GM23338 (cell line): ENCODE measurements around the gene LGALS1. TPM values are rescaled to one million over a fixed set of nuclear protein-coding genes. Genes with fewer than 3 reads are reported as not detected.

Experiments
- ATAC-seq: fragments of 200-7000 bp; cut with Tn5 transposase; 3 replicates; pipeline ENCODE4 v1.9.1; 2020
- DNase-seq: peaks from one replicate; pipeline ENCODE4 v3.0.0-alpha.2; 2015; ENCODE audit warnings: low spot score
- H2AFZ ChIP-seq: fragments of 200-600 bp; sonication (generic); 2 replicates; pipeline ENCODE4 v1.8.0; 2016; ENCODE audit warnings: antibody characterized with exemption, mild to moderate bottlenecking, moderate library complexity
- H3F3A ChIP-seq: fragments of 200-600 bp; sonication (generic); replicated peaks from 2 replicates; pipeline ENCODE4 v1.8.0; 2017; ENCODE audit warnings: antibody characterized with exemption, mixed run types, low read depth
- H3K27ac ChIP-seq: fragments of 200-600 bp; sonication (generic); 2 replicates; pipeline ENCODE4 v1.6.1; 2016; ENCODE audit warnings: low read depth
- H3K27me3 ChIP-seq: fragments of 200-600 bp; sonication (generic); 2 replicates; pipeline ENCODE4 v1.8.0; 2016; ENCODE audit warnings: mild to moderate bottlenecking, mixed run types, moderate library complexity; ENCODE audit not compliant: insufficient read depth
- H3K36me3 ChIP-seq: fragments of 200-600 bp; sonication (generic); 2 replicates; pipeline ENCODE4 v1.8.0; 2016; ENCODE audit warnings: mild to moderate bottlenecking; ENCODE audit not compliant: insufficient read depth
- H3K4me1 ChIP-seq: fragments of 200-600 bp; sonication (generic); 2 replicates; pipeline ENCODE4 v1.8.0; 2016; ENCODE audit warnings: mild to moderate bottlenecking, moderate library complexity; ENCODE audit not compliant: insufficient read depth
- H3K4me2 ChIP-seq: fragments of 200-600 bp; sonication (generic); 2 replicates; pipeline ENCODE4 v1.7.1; 2017; ENCODE audit warnings: mixed run types
- H3K4me3 ChIP-seq: fragments of 200-600 bp; sonication (generic); 2 replicates; pipeline ENCODE4 v1.6.1; 2016; ENCODE audit warnings: mixed run types
- H3K79me2 ChIP-seq: fragments of 200-600 bp; sonication (generic); replicated peaks from 2 replicates; pipeline ENCODE4 v1.8.0; 2017; ENCODE audit warnings: mild to moderate bottlenecking; ENCODE audit not compliant: insufficient read depth
- H3K9me2 ChIP-seq: fragments of 200-600 bp; sonication (generic); 2 replicates; pipeline ENCODE4 v1.8.0; 2017; ENCODE audit not compliant: insufficient read depth
- H4K20me1 ChIP-seq: fragments of 200-600 bp; sonication (generic); replicated peaks from 2 replicates; pipeline ENCODE4 v1.8.0; 2017; ENCODE audit warnings: mild to moderate bottlenecking; ENCODE audit not compliant: insufficient read depth
- H3K27ac Mint-ChIP-seq: 2 replicates; pipeline ENCODE4 v1.8.0; 2020; ENCODE audit warnings: inconsistent platforms, mild to moderate bottlenecking, moderate library complexity, mixed read lengths
- H3K27me3 Mint-ChIP-seq: 3 replicates; pipeline ENCODE4 v1.8.0; 2022; ENCODE audit warnings: low read depth, mild to moderate bottlenecking, moderate library complexity, mixed read lengths, inconsistent platforms; ENCODE audit not compliant: insufficient read depth, poor library complexity
- H3K36me3 Mint-ChIP-seq: 3 replicates; pipeline ENCODE4 v1.8.0; 2021; ENCODE audit warnings: low read depth, mild to moderate bottlenecking, inconsistent platforms, moderate library complexity, mixed read lengths
- H3K4me1 Mint-ChIP-seq: 3 replicates; pipeline ENCODE4 v1.8.0; 2020; ENCODE audit warnings: mild to moderate bottlenecking, inconsistent platforms, mixed read lengths
- H3K4me3 Mint-ChIP-seq: 3 replicates; pipeline ENCODE4 v1.8.0; 2021; ENCODE audit warnings: moderate library complexity, mild to moderate bottlenecking, inconsistent platforms, mixed read lengths
- H3K9me3 Mint-ChIP-seq: 3 replicates; pipeline ENCODE4 v1.8.0; 2020; ENCODE audit warnings: moderate library complexity, mild to moderate bottlenecking, inconsistent platforms, mixed read lengths
- CREB1 ChIP-seq: fragments of 250-450 bp; sonication (Bioruptor Pico); IDR thresholded peaks from 2 replicates; pipeline ENCODE4 v1.5.0; 2020; ENCODE audit warnings: low read depth, mild to moderate bottlenecking, moderate library complexity
- EZH2 ChIP-seq: fragments of 200-600 bp; sonication (generic); IDR thresholded peaks from one replicate; pipeline ENCODE4 v1.8.0; 2017; ENCODE audit warnings: antibody characterized with exemption, mild to moderate bottlenecking, low read depth; ENCODE audit not compliant: unreplicated experiment
- EZH2phosphoT487 ChIP-seq: fragments of 200-600 bp; sonication (generic); IDR thresholded peaks from one replicate; pipeline ENCODE4 v1.8.1; 2018; ENCODE audit warnings: antibody characterized with exemption; ENCODE audit not compliant: unreplicated experiment
- JUNB ChIP-seq: IDR thresholded peaks from one replicate; pipeline ENCODE4 v1.6.1; 2016; ENCODE audit warnings: antibody characterized with exemption; ENCODE audit not compliant: unreplicated experiment
- NANOG ChIP-seq: IDR thresholded peaks from 2 replicates; pipeline ENCODE4 v1.6.1; 2016; ENCODE audit warnings: antibody characterized with exemption, borderline replicate concordance
- POLR2AphosphoS5 ChIP-seq: IDR thresholded peaks from 2 replicates; pipeline ENCODE4 v1.6.1; 2016; ENCODE audit warnings: antibody characterized with exemption, low read depth
- STAT1 ChIP-seq: IDR thresholded peaks from one replicate; pipeline ENCODE4 v1.6.1; 2016; ENCODE audit warnings: antibody characterized with exemption; ENCODE audit not compliant: unreplicated experiment
- ZNF114 ChIP-seq: fragments of 250-450 bp; sonication (Bioruptor Pico); IDR thresholded peaks from 2 replicates; pipeline ENCODE4 v1.5.0; 2020; ENCODE audit warnings: mild to moderate bottlenecking, moderate library complexity
- ZNF331 ChIP-seq: fragments of 250-450 bp; sonication (Bioruptor Pico); IDR thresholded peaks from 2 replicates; pipeline ENCODE4 v1.5.0; 2020; ENCODE audit warnings: low read depth, mild to moderate bottlenecking, moderate library complexity
- polyA plus RNA-seq: library from polyadenylated mRNA; unstranded; fragments of >200 nt; fragmentation: Nextera tagmentation; extraction: Ambion mirVana; gene quantifications from 2 replicates; pipeline ENCODE4 v1.2.1, GENCODE V29; 2016
- total RNA-seq: library from RNA; depleted of rRNA; stranded (reverse); fragments of >200 nt; shearing (Covaris generic); gene quantifications from 2 replicates; pipeline ENCODE4 v1.2.3, GENCODE V29; 2014
- TF ChIP-seq, protein P1 (sequence below): IDR thresholded peaks from 2 replicates; pipeline ENCODE4 v1.6.1; 2016; ENCODE audit warnings: antibody characterized with exemption
- TF ChIP-seq, protein P2 (sequence below): IDR thresholded peaks from one replicate; pipeline ENCODE4 v1.6.1; 2018; ENCODE audit warnings: antibody characterized with exemption; ENCODE audit not compliant: unreplicated experiment
- TF ChIP-seq, protein P3 (sequence below), 2 experiments: fragments of 200-600 bp in 1 of 2; sonication (generic) in 1 of 2; conservative IDR thresholded peaks; 2 replicates each; pipeline versions ENCODE4 v1.5.1 to v1.6.1; 2016 to 2017; ENCODE audit warnings: antibody characterized with exemption in 2 of 2, low read depth in 2 of 2, mild to moderate bottlenecking in 2 of 2, moderate library complexity in 1 of 2
- TF ChIP-seq, protein P4 (sequence below): fragments of 250-450 bp; sonication (Bioruptor Pico); IDR thresholded peaks from 2 replicates; pipeline ENCODE4 v1.5.0; 2020; ENCODE audit warnings: mild to moderate bottlenecking, moderate library complexity

The LGALS1 gene
- total and polyA plus RNA-seq, 2 experiments from 2014 or later, result 31.2 to 62.5 TPM

DNA sequence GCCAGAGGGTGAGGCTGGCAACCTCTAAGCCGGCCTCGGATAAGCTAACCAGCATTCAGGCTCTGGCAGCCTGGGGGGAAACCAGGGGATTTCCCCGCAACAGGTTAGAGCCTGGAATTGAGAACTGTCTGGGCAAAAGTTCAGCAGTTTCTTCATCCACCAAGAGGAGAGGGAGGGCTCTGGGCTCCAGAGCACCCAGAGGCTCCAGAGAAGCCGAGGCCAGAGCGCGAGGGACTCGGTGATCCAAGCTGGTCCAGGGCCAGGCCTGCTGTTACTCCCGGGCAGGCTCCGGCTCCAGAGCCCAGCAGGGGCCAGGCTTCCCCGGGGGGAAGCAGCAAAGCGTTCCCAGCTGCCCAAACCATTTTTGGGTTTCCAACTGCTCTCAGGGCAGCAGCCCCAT is 49.3 kb upstream of the LGALS1 start:
- ATAC-seq (no peak), DNase-seq (no peak)
- H3K27ac ChIP-seq, result no peak overlapping the region
- TF ChIP-seq, protein P1, sequence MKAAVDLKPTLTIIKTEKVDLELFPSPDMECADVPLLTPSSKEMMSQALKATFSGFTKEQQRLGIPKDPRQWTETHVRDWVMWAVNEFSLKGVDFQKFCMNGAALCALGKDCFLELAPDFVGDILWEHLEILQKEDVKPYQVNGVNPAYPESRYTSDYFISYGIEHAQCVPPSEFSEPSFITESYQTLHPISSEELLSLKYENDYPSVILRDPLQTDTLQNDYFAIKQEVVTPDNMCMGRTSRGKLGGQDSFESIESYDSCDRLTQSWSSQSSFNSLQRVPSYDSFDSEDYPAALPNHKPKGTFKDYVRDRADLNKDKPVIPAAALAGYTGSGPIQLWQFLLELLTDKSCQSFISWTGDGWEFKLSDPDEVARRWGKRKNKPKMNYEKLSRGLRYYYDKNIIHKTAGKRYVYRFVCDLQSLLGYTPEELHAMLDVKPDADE, result no peak
- TF ChIP-seq, protein P2, sequence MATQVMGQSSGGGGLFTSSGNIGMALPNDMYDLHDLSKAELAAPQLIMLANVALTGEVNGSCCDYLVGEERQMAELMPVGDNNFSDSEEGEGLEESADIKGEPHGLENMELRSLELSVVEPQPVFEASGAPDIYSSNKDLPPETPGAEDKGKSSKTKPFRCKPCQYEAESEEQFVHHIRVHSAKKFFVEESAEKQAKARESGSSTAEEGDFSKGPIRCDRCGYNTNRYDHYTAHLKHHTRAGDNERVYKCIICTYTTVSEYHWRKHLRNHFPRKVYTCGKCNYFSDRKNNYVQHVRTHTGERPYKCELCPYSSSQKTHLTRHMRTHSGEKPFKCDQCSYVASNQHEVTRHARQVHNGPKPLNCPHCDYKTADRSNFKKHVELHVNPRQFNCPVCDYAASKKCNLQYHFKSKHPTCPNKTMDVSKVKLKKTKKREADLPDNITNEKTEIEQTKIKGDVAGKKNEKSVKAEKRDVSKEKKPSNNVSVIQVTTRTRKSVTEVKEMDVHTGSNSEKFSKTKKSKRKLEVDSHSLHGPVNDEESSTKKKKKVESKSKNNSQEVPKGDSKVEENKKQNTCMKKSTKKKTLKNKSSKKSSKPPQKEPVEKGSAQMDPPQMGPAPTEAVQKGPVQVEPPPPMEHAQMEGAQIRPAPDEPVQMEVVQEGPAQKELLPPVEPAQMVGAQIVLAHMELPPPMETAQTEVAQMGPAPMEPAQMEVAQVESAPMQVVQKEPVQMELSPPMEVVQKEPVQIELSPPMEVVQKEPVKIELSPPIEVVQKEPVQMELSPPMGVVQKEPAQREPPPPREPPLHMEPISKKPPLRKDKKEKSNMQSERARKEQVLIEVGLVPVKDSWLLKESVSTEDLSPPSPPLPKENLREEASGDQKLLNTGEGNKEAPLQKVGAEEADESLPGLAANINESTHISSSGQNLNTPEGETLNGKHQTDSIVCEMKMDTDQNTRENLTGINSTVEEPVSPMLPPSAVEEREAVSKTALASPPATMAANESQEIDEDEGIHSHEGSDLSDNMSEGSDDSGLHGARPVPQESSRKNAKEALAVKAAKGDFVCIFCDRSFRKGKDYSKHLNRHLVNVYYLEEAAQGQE, result no peak
- TF ChIP-seq EZH2 (no peak), NANOG (no peak), EZH2phosphoT487 (no peak), CREB1 (CRISPR knock-in tag) (no peak), ZNF114 (no peak), ZNF331 (CRISPR knock-in tag) (no peak), POLR2AphosphoS5 (no peak), STAT1 (no peak), JUNB (no peak)
- TF ChIP-seq, protein P3, sequence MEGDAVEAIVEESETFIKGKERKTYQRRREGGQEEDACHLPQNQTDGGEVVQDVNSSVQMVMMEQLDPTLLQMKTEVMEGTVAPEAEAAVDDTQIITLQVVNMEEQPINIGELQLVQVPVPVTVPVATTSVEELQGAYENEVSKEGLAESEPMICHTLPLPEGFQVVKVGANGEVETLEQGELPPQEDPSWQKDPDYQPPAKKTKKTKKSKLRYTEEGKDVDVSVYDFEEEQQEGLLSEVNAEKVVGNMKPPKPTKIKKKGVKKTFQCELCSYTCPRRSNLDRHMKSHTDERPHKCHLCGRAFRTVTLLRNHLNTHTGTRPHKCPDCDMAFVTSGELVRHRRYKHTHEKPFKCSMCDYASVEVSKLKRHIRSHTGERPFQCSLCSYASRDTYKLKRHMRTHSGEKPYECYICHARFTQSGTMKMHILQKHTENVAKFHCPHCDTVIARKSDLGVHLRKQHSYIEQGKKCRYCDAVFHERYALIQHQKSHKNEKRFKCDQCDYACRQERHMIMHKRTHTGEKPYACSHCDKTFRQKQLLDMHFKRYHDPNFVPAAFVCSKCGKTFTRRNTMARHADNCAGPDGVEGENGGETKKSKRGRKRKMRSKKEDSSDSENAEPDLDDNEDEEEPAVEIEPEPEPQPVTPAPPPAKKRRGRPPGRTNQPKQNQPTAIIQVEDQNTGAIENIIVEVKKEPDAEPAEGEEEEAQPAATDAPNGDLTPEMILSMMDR (conservative IDR thresholded peaks at IDR 0.05; ENCODE audit: low read depth in 2 of 2), result no peak
- TF ChIP-seq, protein P4, sequence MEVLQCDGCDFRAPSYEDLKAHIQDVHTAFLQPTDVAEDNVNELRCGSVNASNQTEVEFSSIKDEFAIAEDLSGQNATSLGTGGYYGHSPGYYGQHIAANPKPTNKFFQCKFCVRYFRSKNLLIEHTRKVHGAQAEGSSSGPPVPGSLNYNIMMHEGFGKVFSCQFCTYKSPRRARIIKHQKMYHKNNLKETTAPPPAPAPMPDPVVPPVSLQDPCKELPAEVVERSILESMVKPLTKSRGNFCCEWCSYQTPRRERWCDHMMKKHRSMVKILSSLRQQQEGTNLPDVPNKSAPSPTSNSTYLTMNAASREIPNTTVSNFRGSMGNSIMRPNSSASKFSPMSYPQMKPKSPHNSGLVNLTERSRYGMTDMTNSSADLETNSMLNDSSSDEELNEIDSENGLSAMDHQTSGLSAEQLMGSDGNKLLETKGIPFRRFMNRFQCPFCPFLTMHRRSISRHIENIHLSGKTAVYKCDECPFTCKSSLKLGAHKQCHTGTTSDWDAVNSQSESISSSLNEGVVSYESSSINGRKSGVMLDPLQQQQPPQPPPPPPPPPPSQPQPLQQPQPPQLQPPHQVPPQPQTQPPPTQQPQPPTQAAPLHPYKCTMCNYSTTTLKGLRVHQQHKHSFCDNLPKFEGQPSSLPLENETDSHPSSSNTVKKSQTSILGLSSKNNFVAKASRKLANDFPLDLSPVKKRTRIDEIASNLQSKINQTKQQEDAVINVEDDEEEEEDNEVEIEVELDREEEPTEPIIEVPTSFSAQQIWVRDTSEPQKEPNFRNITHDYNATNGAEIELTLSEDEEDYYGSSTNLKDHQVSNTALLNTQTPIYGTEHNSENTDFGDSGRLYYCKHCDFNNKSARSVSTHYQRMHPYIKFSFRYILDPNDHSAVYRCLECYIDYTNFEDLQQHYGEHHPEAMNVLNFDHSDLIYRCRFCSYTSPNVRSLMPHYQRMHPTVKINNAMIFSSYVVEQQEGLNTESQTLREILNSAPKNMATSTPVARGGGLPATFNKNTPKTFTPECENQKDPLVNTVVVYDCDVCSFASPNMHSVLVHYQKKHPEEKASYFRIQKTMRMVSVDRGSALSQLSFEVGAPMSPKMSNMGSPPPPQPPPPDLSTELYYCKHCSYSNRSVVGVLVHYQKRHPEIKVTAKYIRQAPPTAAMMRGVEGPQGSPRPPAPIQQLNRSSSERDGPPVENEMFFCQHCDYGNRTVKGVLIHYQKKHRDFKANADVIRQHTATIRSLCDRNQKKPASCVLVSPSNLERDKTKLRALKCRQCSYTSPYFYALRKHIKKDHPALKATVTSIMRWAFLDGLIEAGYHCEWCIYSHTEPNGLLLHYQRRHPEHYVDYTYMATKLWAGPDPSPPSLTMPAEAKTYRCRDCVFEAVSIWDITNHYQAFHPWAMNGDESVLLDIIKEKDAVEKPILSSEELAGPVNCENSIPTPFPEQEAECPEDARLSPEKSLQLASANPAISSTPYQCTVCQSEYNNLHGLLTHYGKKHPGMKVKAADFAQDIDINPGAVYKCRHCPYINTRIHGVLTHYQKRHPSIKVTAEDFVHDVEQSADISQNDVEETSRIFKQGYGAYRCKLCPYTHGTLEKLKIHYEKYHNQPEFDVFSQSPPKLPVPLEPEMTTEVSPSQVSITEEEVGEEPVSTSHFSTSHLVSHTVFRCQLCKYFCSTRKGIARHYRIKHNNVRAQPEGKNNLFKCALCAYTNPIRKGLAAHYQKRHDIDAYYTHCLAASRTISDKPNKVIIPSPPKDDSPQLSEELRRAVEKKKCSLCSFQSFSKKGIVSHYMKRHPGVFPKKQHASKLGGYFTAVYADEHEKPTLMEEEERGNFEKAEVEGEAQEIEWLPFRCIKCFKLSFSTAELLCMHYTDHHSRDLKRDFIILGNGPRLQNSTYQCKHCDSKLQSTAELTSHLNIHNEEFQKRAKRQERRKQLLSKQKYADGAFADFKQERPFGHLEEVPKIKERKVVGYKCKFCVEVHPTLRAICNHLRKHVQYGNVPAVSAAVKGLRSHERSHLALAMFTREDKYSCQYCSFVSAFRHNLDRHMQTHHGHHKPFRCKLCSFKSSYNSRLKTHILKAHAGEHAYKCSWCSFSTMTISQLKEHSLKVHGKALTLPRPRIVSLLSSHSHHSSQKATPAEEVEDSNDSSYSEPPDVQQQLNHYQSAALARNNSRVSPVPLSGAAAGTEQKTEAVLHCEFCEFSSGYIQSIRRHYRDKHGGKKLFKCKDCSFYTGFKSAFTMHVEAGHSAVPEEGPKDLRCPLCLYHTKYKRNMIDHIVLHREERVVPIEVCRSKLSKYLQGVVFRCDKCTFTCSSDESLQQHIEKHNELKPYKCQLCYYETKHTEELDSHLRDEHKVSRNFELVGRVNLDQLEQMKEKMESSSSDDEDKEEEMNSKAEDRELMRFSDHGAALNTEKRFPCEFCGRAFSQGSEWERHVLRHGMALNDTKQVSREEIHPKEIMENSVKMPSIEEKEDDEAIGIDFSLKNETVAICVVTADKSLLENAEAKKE (CRISPR knock-in tag), result no peak
- no peaks in the 10 kb centered on the region for H3K9me2 ChIP-seq
- H2AFZ ChIP-seq, result no peak overlapping the region
- Mint-ChIP-seq H3K27me3 (peaks cover 3% of the 10 kb centered on the region), H3K4me3 (no peak overlapping the region), H3K9me3 (no peaks in the 10 kb centered on the region; the same call in 1 of the 3 replicates), H3K27ac (no peak overlapping the region), H3K4me1 (peaks cover 2% of the 10 kb centered on the region), H3K36me3 (peaks cover 9% of the 10 kb centered on the region)
- no peaks in the 10 kb centered on the region; the same call in 1 of the 2 replicates for H3K36me3 ChIP-seq
- no peaks in the 10 kb centered on the region for H3K79me2 ChIP-seq
- no peaks in the 10 kb centered on the region for H3K27me3 ChIP-seq
- peaks cover 11% of the 10 kb centered on the region; the same call in 1 of the 2 replicates for H3F3A ChIP-seq
- no peak overlapping the region for H3K4me3 ChIP-seq
- H3K4me1 ChIP-seq, result no peaks in the 10 kb centered on the region
- no peaks in the 10 kb centered on the region for H4K20me1 ChIP-seq
- no peak overlapping the region for H3K4me2 ChIP-seq
